CD4-positive, CD25-positive, alpha-beta regulatory T cell (primary cell): Measurements from ENCODE around the gene ABCC10. TPM values are rescaled to one million over a fixed set of nuclear protein-coding genes. Genes with fewer than 3 reads are reported as not detected.
"Not testable (repeated sequence)": the region's sequence is repeated elsewhere in the genome, so short reads cannot be mapped to it uniquely, and the experiment has no call there.

Source experiments
- ATAC-seq, 2 donors: fragments of 150-1000 bp; cut with Tn5 transposase; one replicate each; pipeline ENCODE4 v1.10.0; 2021; ENCODE audit warnings: low read depth in 2 of 2, moderate number of reproducible peaks in 2 of 2, moderate library complexity in 1 of 2
- DNase-seq, 3 donors: peaks; one replicate each; pipeline versions ENCODE4 v3.0.0 to v3.0.0-alpha.2; 2012 to 2022; ENCODE audit warnings: mixed read lengths in 1 of 3
- H3K27ac ChIP-seq: one replicate; pipeline ENCODE4 v1.7.0; 2013; ENCODE audit warnings: mild to moderate bottlenecking, low read length; ENCODE audit not compliant: insufficient read depth, poor library complexity, severe bottlenecking
- H3K27me3 ChIP-seq: one replicate; pipeline ENCODE4 v1.7.0; 2013; ENCODE audit warnings: low read length; ENCODE audit not compliant: control insufficient read depth, insufficient read depth
- H3K36me3 ChIP-seq: one replicate; pipeline ENCODE4 v1.7.0; 2013; ENCODE audit warnings: mild to moderate bottlenecking, low read length, moderate library complexity; ENCODE audit not compliant: control insufficient read depth, insufficient read depth
- H3K4me1 ChIP-seq: 2 replicates; pipeline ENCODE4 v1.7.0; 2013; ENCODE audit warnings: mild to moderate bottlenecking, low read length; ENCODE audit not compliant: insufficient read depth, control insufficient read depth, poor library complexity, severe bottlenecking
- H3K4me3 ChIP-seq: one replicate; pipeline ENCODE4 v1.7.0; 2013; ENCODE audit warnings: low read depth, mild to moderate bottlenecking, low read length, moderate library complexity
- H3K9me3 ChIP-seq, 2 experiments: 1 replicate in 1 of 2; 2 replicates in 1 of 2; pipeline ENCODE4 v1.7.0; 2013; ENCODE audit warnings: low read length in 2 of 2, mild to moderate bottlenecking in 1 of 2, moderate library complexity in 1 of 2; ENCODE audit not compliant: control insufficient read depth in 2 of 2
- H3K27ac Mint-ChIP-seq, 3 donors: one replicate each; pipeline ENCODE4 v1.8.0; 2020 to 2022; ENCODE audit warnings: mild to moderate bottlenecking in 3 of 3, mixed read lengths in 3 of 3, moderate library complexity in 2 of 3
- H3K27me3 Mint-ChIP-seq: one replicate; pipeline ENCODE4 v1.8.0; 2022; ENCODE audit warnings: mild to moderate bottlenecking, mixed read lengths
- H3K36me3 Mint-ChIP-seq: one replicate; pipeline ENCODE4 v1.8.0; 2020; ENCODE audit warnings: mixed read lengths
- H3K4me1 Mint-ChIP-seq, 4 donors: one replicate each; pipeline ENCODE4 v1.8.0; 2020 to 2022; ENCODE audit warnings: mixed read lengths in 4 of 4, mild to moderate bottlenecking in 1 of 4
- H3K4me3 Mint-ChIP-seq, 4 donors: one replicate each; pipeline ENCODE4 v1.8.0; 2020 to 2022; ENCODE audit warnings: mild to moderate bottlenecking in 4 of 4, mixed read lengths in 4 of 4, moderate library complexity in 3 of 4
- H3K9me3 Mint-ChIP-seq, 7 donors: one replicate each; pipeline ENCODE4 v1.8.0; 2020 to 2022; ENCODE audit warnings: mixed read lengths in 7 of 7, mild to moderate bottlenecking in 3 of 7, moderate library complexity in 2 of 7
- polyA plus RNA-seq, 4 donors: library from polyadenylated mRNA; unstranded; fragments of 300-500 nt; fragmentation: Illumina TruSeq; gene quantifications; one replicate each; pipeline ENCODE4 v1.2.3, GENCODE V29; 2021
- total RNA-seq: library from RNA; stranded (reverse); gene quantifications from one replicate; pipeline ENCODE4 v1.2.3, GENCODE V29; 2022

Gene ABCC10
- total and polyA plus RNA-seq, 5 donors from 2014 or later: 17.9 to 81.7 (median 18.7) TPM

DNA sequence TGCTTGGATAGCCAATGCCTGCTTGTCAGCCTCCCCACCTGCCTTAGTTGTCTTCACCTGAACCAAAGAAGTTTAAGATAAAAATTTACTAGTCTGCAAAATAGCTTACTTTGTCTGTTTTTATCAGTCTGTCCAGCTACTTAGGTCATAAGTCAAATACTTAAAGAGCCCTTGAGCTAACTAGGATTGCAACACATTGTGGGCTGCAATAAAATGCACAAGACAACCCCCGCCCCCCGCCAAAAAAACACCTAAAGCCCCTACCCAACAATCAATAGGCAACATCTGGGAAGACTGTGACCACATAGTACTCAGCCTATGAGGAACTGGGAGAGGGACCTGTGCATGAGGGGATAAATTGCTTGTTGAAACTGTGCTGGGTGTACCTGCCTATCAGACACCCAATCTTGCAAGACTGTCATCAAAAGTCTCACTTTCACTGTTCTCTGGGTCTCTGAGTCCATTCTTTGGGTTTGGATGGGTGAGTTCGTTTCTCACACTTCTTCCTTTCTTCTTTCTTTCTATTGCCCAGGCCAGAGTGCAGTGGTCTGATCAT is 27.3 kb upstream of the ABCC10 start:
- Histone ChIP-seq H3K9me3 (no peaks in the 10 kb centered on the region), H3K27ac (no peak overlapping the region)

DNA sequence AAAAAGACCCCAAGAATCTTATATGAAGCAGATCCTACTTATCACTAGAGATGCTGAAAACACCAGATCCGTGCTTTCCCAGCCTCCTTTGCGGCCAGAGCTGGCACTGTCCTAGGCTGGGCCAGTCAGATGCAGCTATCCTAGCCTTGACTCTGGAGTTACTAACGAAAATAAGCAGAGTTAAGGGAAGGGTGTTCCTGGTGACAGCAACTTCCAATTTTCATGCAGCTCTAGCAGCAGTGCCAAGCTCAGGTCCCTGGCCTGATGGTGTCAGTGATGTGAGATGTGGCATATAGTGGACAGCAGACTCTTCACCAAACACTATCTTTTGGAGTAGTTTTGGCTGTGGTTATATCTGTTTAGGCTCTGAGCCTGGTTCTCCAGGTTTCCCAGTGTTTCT is 25.6 kb upstream of the ABCC10 start:
- DNase-seq (no peak), ATAC-seq (no peak)
- Histone ChIP-seq H3K4me1 (no peaks in the 10 kb centered on the region), H3K27me3 (peaks cover 8% of the 10 kb centered on the region), H3K36me3 (no peaks in the 10 kb centered on the region), H3K27ac (no peak overlapping the region), H3K4me3 (no peak overlapping the region), H3K9me3 (no peaks in the 10 kb centered on the region)
- Mint-ChIP-seq H3K9me3 (peaks cover 0 to 1% (median 0%) of the 10 kb centered on the region in 7 donors), H3K4me1 (peaks cover 0 to 9% (median 6%) of the 10 kb centered on the region in 4 donors), H3K27me3 (peaks cover 17% of the 10 kb centered on the region), H3K4me3 (no peak overlapping the region), H3K27ac (peak overlapping the region in 1 of 3 donors; percentile 64), H3K36me3 (peaks cover 3% of the 10 kb centered on the region)

More for the DNA sequence above, 27.3 kb upstream of the ABCC10 start:
- Mint-ChIP-seq H3K27me3 (peaks cover 11% of the 10 kb centered on the region), H3K9me3 (no peaks in the 10 kb centered on the region), H3K36me3 (no peaks in the 10 kb centered on the region), H3K27ac (no peak overlapping the region), H3K4me3 (no peak overlapping the region), H3K4me1 (peaks cover 0 to 15% (median 7%) of the 10 kb centered on the region in 4 donors)
- ATAC-seq: no peak
- Histone ChIP-seq H3K27me3 (peaks cover 6% of the 10 kb centered on the region), H3K36me3 (no peaks in the 10 kb centered on the region), H3K4me3 (no peak overlapping the region), H3K4me1 (no peaks in the 10 kb centered on the region)
- DNase-seq: no peak

DNA sequence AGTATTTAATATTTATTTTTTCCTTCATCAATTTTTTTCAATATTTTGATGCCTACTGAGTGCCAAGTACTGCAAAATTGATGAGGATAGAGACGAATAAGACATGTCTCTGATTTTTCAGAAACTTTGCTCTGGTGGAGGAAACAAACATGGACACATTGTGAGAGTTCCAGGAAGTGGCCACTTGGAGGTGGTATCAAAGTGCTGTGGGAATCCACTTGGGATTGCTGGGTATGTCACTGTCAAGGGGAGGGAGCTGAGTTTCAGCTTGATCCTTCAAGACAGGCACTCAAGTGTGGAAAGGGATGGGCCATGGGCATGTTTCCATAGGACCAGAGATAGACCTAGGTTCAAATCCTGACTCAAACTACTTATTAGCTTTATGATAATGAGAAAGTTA is 24.5 kb upstream of the ABCC10 start:
- DNase-seq (no peak), ATAC-seq (no peak)
- H3K27me3 Mint-ChIP-seq: peaks cover 17% of the 10 kb centered on the region
- H3K9me3 Mint-ChIP-seq: peaks cover 0 to 2% (median 0%) of the 10 kb centered on the region in 7 donors
- peaks cover 3% of the 10 kb centered on the region for H3K36me3 Mint-ChIP-seq
- H3K36me3 ChIP-seq: no peaks in the 10 kb centered on the region
- no peak overlapping the region for H3K27ac Mint-ChIP-seq
- no peaks in the 10 kb centered on the region for H3K9me3 ChIP-seq
- H3K27ac ChIP-seq: no peak overlapping the region
- H3K4me3 ChIP-seq: no peak overlapping the region
- peaks cover 11% of the 10 kb centered on the region for H3K27me3 ChIP-seq
- H3K4me3 Mint-ChIP-seq: no peak overlapping the region
- H3K4me1 ChIP-seq: no peaks in the 10 kb centered on the region
- H3K4me1 Mint-ChIP-seq: peaks cover 0 to 5% (median 3%) of the 10 kb centered on the region in 4 donors

DNA sequence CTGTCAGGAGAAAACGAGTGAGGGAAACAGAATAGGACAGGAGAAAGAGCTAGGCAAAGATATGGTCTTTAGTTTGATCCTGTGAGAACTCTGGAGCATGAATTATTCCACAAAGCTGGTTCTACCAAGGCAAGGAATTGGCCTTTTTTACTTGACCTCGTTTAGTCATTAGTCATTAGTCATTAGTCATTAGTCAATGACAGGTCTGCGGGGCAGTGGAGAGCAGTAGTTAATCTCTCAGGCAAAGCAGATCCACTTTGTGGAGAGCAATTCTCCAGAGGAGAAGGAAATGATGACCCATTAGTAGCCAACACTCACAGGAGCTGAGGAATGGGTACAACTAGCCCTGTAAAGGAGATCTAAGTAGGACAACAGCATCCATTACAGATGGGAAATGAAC is 22.0 kb upstream of the ABCC10 start:
- Histone ChIP-seq H3K4me1 (no peaks in the 10 kb centered on the region), H3K4me3 (no peak overlapping the region), H3K27me3 (peaks cover 15% of the 10 kb centered on the region), H3K27ac (no peak overlapping the region), H3K36me3 (no peaks in the 10 kb centered on the region), H3K9me3 (no peaks in the 10 kb centered on the region)
- H3K4me3 Mint-ChIP-seq: no peak overlapping the region
- peaks cover 3% of the 10 kb centered on the region for H3K36me3 Mint-ChIP-seq
- H3K4me1 Mint-ChIP-seq: peaks cover 0 to 2% (median 0%) of the 10 kb centered on the region in 4 donors
- ATAC-seq (no peak), DNase-seq (no peak)
- H3K27ac Mint-ChIP-seq: no peak overlapping the region
- H3K27me3 Mint-ChIP-seq: peaks cover 33% of the 10 kb centered on the region
- H3K9me3 Mint-ChIP-seq: peaks cover 0 to 2% (median 0%) of the 10 kb centered on the region in 7 donors

DNA sequence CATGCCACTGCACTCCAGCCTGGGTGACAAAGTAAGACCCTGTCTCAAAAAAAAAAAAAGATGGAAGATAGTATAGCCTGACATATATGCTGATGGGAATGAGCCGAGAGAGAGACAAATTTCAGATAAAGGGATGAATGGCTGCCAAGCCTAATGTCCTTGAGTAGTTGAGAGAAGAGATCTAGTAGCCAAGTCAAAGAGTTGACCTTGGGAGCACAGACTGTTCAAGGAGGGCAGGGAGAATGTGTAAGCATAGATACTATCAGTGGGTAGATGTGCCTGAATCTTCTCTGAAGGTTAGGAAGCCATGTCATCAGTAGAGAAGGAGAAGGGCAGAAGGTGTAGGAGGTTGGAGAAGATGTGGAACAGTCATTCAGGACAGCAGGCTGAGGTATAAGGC is 20.0 kb upstream of the ABCC10 start:
- Mint-ChIP-seq H3K4me1 (peaks cover 0 to 2% (median 0%) of the 10 kb centered on the region in 4 donors), H3K36me3 (peaks cover 3% of the 10 kb centered on the region), H3K4me3 (no peak overlapping the region), H3K9me3 (peaks cover 0 to 2% (median 0%) of the 10 kb centered on the region in 7 donors), H3K27me3 (peaks cover 34% of the 10 kb centered on the region), H3K27ac (peak overlapping the region in 1 of 3 donors; percentile 31)
- H3K9me3 ChIP-seq: no peaks in the 10 kb centered on the region
- no peak overlapping the region for H3K4me3 ChIP-seq
- no peaks in the 10 kb centered on the region for H3K36me3 ChIP-seq
- H3K4me1 ChIP-seq: no peaks in the 10 kb centered on the region
- DNase-seq (no peak), ATAC-seq (no peak)
- no peak overlapping the region for H3K27ac ChIP-seq
- peaks cover 12% of the 10 kb centered on the region for H3K27me3 ChIP-seq

DNA sequence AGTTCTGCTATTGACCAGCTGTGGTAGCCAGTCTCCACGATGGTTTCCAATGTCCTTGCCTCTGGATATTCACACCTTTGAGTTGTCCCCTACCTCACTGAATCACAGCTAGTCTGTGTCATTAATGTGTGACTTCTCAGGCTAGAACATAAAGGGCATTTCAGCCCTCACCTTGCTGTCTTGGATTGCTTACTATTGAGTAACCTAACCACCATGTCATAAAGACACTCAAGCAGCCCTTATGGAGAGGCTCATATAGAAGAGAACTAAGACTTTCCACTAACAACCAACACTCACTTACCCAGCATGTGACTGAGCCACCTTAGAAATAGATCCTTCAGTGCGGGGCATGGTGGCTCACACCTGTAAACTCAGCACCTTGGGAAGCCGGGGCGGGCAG is 19.1 kb upstream of the ABCC10 start:
- no peak overlapping the region for H3K27ac ChIP-seq
- Mint-ChIP-seq H3K27ac (no peak overlapping the region), H3K36me3 (peaks cover 3% of the 10 kb centered on the region), H3K4me1 (peaks cover 0 to 2% (median 0%) of the 10 kb centered on the region in 4 donors), H3K4me3 (no peak overlapping the region), H3K9me3 (peaks cover 0 to 2% (median 0%) of the 10 kb centered on the region in 7 donors), H3K27me3 (peaks cover 33% of the 10 kb centered on the region)
- no peaks in the 10 kb centered on the region for H3K9me3 ChIP-seq
- H3K27me3 ChIP-seq: peaks cover 12% of the 10 kb centered on the region
- ATAC-seq: no peak
- H3K36me3 ChIP-seq: no peaks in the 10 kb centered on the region
- no peak for DNase-seq
- H3K4me1 ChIP-seq: no peaks in the 10 kb centered on the region
- no peak overlapping the region for H3K4me3 ChIP-seq

DNA sequence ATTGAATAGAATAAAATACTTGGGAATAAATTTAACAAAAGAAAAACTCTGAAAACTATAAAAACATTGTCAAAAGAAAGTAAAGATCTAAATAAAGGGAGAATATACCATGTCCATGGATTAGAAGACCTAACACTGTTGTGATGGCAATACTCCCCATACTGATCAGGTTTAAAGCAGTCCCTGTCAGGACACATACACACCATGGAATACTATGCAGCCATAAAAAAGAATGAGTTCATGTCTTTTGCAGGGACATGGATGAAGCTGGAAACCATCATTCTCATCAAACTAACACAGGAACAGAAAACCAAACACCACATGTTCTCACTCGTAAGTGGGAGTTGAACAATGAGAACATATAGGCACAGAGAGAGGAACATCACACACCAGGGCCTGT is 16.6 kb upstream of the ABCC10 start:
- not testable (repeated sequence) for H3K36me3 Mint-ChIP-seq, H3K4me1 ChIP-seq, DNase-seq, H3K9me3 Mint-ChIP-seq, H3K4me3 Mint-ChIP-seq, H3K27ac ChIP-seq, H3K36me3 ChIP-seq, H3K4me1 Mint-ChIP-seq, H3K4me3 ChIP-seq, H3K27me3 ChIP-seq, ATAC-seq, H3K9me3 ChIP-seq
- H3K27ac Mint-ChIP-seq: peak overlapping the region in 1 of 3 donors; percentile 28
- peaks cover 26% of the 10 kb centered on the region for H3K27me3 Mint-ChIP-seq

DNA sequence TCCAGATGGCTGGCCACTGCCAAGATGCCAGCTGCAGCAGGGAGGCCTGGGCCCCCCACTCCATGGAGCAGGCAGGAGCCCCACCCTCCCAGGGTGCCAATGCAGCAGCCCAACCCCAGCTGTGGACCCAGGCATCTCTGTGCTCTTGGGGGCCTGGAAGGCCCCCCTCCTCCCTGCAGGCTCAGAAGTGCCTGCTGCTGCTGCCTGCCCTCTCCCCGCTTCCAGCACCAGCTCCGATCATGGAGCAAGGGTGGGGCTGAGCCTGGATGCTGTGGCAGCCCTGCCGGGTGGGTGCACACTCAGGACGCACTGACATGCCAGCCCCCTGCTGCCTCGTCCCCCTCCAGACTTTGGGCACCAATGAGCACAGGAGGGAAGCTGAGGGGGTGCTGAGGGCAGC is 14.8 kb upstream of the ABCC10 start:
- no peak for ATAC-seq
- Histone ChIP-seq H3K4me1 (no peaks in the 10 kb centered on the region), H3K27me3 (peaks cover 4% of the 10 kb centered on the region), H3K27ac (no peak overlapping the region), H3K9me3 (no peaks in the 10 kb centered on the region), H3K4me3 (no peak overlapping the region), H3K36me3 (no peaks in the 10 kb centered on the region)
- no peaks in the 10 kb centered on the region for H3K9me3 Mint-ChIP-seq
- no peaks in the 10 kb centered on the region for H3K4me1 Mint-ChIP-seq
- H3K4me3 Mint-ChIP-seq: no peak overlapping the region
- no peak overlapping the region for H3K27ac Mint-ChIP-seq
- H3K36me3 Mint-ChIP-seq: no peaks in the 10 kb centered on the region
- DNase-seq: no peak
- H3K27me3 Mint-ChIP-seq: peaks cover 30% of the 10 kb centered on the region
